NT2/D1 (cell line): ENCODE data around the gene RTN4R.

Source experiments
- DNase-seq: peaks from one replicate; pipeline ENCODE4 v3.0.0-alpha.2; 2011; ENCODE audit warnings: low read depth, low spot score
- H3K27me3 ChIP-seq: 2 replicates; pipeline ENCODE4 v1.6.0; 2011; ENCODE audit warnings: mild to moderate bottlenecking; ENCODE audit not compliant: insufficient read length, insufficient read depth
- H3K36me3 ChIP-seq: 2 replicates; pipeline ENCODE4 v1.6.1; 2011; ENCODE audit warnings: mild to moderate bottlenecking, low read length, mixed read lengths; ENCODE audit not compliant: insufficient read depth, insufficient read length
- H3K4me1 ChIP-seq: 2 replicates; pipeline ENCODE4 v1.5.1; 2011; ENCODE audit not compliant: insufficient read depth, insufficient read length
- H3K4me3 ChIP-seq: 2 replicates; pipeline ENCODE4 v1.5.1; 2011; ENCODE audit warnings: low read depth; ENCODE audit not compliant: insufficient read length
- H3K9ac ChIP-seq: 2 replicates; pipeline ENCODE4 v1.6.0; 2011; ENCODE audit warnings: low read depth; ENCODE audit not compliant: insufficient read length
- H3K9me3 ChIP-seq: 2 replicates; pipeline ENCODE4 v1.5.1; 2011; ENCODE audit warnings: mild to moderate bottlenecking, low read length; ENCODE audit not compliant: insufficient read depth
- SUZ12 ChIP-seq: IDR thresholded peaks from 2 replicates; pipeline ENCODE4 v1.6.1; 2011; ENCODE audit not compliant: insufficient read length, insufficient read depth; ENCODE audit errors: extremely low read depth
- YY1 ChIP-seq: IDR thresholded peaks from 2 replicates; pipeline ENCODE4 v1.6.1; 2011; ENCODE audit not compliant: insufficient read length, insufficient read depth
- ZNF274 ChIP-seq: IDR thresholded peaks from 2 replicates; pipeline ENCODE4 v1.6.1; 2011; ENCODE audit warnings: mild to moderate bottlenecking, low read depth, low read length

The RTN4R gene

DNA sequence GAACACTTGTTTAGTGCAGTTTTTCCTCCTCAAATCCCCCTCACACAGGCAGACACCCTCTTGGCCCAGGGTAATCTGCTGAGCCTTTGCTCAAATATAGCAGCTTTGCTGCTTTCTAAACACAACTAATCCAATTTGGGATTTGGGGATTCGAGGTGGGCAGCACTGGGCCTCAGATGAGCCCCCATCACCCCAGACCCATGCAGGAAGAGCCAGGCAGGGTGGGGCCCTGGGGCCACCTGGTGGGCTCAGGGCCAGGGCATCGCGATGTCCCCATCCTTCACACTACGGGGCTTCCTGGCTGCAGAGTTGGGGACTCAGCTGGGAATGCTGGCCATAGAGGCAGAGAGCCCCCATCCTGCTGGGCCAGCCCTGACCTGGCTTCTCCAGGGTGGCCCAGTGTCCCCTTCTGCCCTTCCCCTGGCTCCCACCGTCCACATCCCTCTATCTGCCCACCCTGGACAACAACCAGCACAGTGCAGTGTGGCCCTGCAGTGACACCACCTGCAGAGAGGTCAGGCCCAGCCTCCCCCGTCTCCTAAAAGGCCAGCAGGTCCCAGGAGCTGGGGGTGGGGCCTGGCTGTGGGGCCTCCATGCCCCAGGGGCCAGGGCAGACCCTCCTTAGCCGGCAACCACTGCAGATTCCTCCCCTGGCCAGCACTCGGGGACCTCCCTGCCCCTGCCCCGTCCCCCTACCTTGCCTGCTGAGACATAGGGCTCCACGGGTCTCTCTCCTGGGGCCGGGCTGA is 60.7 kb downstream of the RTN4R start:
- DNase-seq: no peak
- Histone ChIP-seq H3K4me1 (peaks cover 35% of the 10 kb centered on the region), H3K9ac (peak overlapping the region; percentile 61), H3K27me3 (peaks cover 11% of the 10 kb centered on the region), H3K4me3 (no peak overlapping the region), H3K36me3 (no peaks in the 10 kb centered on the region), H3K9me3 (no peaks in the 10 kb centered on the region)
- TF ChIP-seq SUZ12: no peak
- no peak for TF ChIP-seq YY1
- TF ChIP-seq ZNF274: no peak

DNA sequence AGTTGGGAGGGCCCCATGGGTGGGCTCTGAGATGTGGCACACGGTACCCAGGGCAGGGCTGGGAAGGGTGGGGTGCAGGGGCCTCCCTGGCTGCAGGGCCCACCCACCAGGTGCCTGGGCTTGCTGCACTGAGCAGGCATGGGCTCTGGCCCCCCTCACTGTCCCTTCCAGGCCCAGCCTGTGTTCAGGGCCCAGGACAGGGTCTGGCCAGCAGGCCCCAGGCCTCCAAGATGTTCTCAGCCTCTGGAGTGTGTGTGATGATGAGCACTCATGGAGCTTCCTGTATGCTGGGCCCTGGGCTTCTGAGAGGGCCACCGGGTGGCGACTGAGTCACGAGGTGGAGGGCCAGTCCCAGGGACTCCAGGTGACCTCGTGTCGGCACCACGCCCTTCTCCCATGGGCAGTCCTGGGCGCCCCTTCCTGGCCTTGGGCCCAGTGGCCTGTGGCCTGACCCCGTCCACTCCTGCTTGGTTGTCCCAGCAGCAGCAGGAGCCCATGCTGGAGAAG is 61.4 kb downstream of the RTN4R start:
- H3K4me3 ChIP-seq: peak overlapping the region; percentile 24
- H3K27me3 ChIP-seq: peaks cover 18% of the 10 kb centered on the region
- TF ChIP-seq SUZ12: no peak
- no peak for TF ChIP-seq YY1
- H3K36me3 ChIP-seq: no peaks in the 10 kb centered on the region
- H3K4me1 ChIP-seq: peaks cover 31% of the 10 kb centered on the region
- no peak for DNase-seq
- H3K9ac ChIP-seq: peak overlapping the region; percentile 61
- no peaks in the 10 kb centered on the region for H3K9me3 ChIP-seq

DNA sequence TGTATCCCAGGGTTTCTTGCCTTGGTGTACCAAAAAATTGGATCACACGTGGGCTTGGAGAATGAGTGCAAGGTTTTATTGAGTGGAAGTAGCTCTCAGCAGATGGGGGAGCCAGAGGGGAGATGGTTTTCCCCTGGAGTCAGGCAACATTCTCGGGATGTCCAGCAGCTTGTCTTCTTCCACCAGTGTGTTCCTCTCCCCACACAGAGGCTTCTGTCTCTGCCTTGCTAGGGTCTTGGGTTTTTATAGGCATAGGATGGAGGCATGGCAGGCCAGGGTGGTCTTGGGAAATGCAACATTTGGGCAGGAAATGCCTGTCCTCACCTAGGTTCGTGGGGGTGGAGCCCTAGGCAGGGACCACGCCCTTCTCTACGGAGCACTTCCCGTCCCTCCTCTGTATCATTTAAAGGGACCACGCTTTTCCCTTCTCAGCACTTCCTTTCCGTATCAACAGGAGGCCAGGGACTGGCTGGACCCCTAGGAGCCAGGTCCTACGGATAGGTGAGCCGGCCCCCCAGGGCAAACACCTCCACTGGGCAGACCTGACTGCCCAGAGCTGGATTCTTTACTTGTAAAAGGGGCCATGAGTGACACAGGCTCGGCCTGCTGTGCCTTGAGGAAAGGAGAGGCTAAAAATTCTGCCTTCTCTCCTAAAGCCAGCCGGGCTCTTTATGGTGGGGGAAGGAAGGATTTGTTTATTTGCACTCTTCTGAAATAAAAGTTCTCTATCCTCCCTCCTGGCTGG is 62.0 kb downstream of the RTN4R start:
- TF ChIP-seq ZNF274 (no peak), YY1 (no peak)
- DNase-seq: peak; percentile 9
- Histone ChIP-seq H3K36me3 (no peaks in the 10 kb centered on the region), H3K9me3 (no peaks in the 10 kb centered on the region), H3K4me1 (peaks cover 29% of the 10 kb centered on the region), H3K9ac (peak overlapping the region; percentile 61), H3K4me3 (peak overlapping the region; percentile 24), H3K27me3 (peaks cover 20% of the 10 kb centered on the region)

DNA sequence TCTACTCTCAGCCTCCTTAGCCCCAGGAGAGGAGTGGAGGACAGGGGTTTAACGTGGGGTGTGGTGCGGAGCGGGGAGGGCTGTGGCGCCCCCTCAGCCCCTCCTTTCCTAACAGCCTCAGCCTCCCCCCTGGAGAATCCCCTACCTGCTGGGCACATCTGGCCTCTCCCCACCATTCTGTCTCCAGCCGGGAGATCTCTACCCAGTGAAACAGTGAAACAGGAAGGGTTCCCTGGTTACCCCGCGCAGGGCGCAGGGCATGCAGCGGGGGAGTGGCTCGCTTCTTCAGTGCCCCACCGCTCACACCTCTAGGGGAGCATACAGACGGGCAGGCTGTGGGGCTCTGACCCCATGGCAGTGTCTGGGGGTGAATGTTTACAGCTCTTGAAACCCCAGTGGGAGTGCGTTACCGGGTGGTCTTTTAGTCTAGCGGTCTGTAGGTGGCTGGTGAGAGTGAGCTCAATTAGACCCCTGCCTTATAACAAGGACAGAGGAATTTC is 62.6 kb downstream of the RTN4R start:
- peaks cover 21% of the 10 kb centered on the region for H3K27me3 ChIP-seq

DNA sequence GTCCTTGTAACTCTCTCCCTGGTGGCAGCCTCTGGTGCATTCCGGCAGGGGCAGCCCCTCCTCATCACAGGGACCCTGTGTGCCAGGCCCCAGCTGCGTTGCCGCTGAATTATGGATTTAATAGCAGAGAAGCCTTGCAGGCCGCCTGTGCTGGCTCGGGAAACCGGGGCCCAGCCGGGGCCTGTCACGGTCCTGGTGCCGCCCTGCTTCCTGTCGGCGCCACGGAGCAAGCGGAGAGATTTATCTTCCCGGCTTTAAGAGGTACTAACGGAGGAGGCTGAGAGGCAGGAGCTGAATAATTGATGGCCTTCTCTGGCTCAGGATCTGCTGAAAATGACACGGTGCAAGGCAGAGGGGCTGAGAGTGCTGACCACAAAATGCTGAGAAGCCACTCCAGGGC is 63.3 kb downstream of the RTN4R start:
- DNase-seq: no peak
- Histone ChIP-seq H3K9me3 (no peaks in the 10 kb centered on the region), H3K4me3 (no peak overlapping the region), H3K4me1 (peaks cover 24% of the 10 kb centered on the region), H3K27me3 (peaks cover 28% of the 10 kb centered on the region), H3K36me3 (no peaks in the 10 kb centered on the region), H3K9ac (no peak overlapping the region)
- TF ChIP-seq SUZ12 (no peak), ZNF274 (no peak), YY1 (no peak)

More for the DNA sequence above, 62.6 kb downstream of the RTN4R start:
- DNase-seq: no peak
- Histone ChIP-seq H3K4me1 (peaks cover 24% of the 10 kb centered on the region), H3K9me3 (no peaks in the 10 kb centered on the region), H3K4me3 (no peak overlapping the region), H3K36me3 (no peaks in the 10 kb centered on the region), H3K9ac (no peak overlapping the region)
- no peak for TF ChIP-seq ZNF274
- TF ChIP-seq YY1: no peak
- no peak for TF ChIP-seq SUZ12

DNA sequence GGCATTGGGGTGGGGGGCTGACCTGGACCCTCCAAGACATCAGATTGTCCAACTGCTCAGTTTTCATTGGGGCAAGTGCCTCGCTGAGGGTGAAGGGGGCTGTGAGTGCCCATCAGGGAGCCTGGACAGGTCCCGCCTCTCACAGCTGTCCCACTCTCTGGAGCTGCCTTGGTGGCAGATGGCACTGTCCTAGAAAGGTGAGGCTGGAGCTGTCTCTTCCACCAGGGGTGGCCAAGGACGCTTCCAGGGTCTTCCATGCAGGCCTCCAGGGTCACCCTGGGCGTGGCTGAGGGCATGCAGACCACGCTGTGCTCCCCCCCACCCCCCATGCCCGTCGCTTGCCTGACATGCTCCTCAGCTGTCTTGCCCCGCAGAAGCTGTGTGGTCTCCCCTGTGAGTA is 63.8 kb downstream of the RTN4R start:
- H3K9ac ChIP-seq: no peak overlapping the region
- no peak for TF ChIP-seq ZNF274
- no peak for TF ChIP-seq SUZ12
- no peak for TF ChIP-seq YY1
- H3K4me1 ChIP-seq: peaks cover 24% of the 10 kb centered on the region
- H3K27me3 ChIP-seq: peaks cover 33% of the 10 kb centered on the region
- H3K36me3 ChIP-seq: no peaks in the 10 kb centered on the region
- no peak overlapping the region for H3K4me3 ChIP-seq
- no peaks in the 10 kb centered on the region for H3K9me3 ChIP-seq
- no peak for DNase-seq

DNA sequence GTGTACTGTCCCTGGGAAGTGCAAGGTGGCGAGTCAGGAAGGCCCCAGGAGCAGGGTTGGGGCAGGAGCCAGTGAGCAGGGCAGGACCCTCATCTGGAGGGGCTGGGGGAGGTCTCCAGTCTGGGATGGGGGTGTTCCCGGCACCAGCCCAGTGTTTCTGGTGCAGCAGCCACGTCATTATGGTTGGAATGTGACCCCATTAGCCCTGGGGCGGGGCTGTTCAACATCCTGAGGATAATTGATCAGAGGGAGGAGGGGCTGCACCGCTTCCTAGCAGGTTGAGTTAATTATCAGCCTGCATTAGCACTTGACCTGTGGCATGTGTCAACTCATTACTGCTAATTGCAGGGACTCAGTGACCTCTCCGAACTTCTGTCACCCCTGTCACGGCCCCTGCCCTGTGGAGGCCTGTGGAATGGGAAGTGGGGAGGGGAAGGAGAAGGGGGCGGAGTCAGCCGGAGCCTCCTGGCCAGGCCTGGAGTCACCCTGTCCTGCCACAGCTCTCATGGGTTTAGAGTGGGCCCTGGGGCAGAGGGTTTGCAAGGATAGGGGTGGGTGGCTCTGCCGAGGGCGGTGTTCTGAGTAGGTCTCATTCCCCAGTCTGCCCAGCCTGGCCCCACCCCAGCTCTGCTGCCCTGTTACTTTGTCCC is 64.4 kb downstream of the RTN4R start:
- TF ChIP-seq SUZ12 (no peak), ZNF274 (no peak), YY1 (no peak)
- Histone ChIP-seq H3K27me3 (peaks cover 40% of the 10 kb centered on the region), H3K36me3 (no peaks in the 10 kb centered on the region), H3K9me3 (no peaks in the 10 kb centered on the region), H3K9ac (peak overlapping the region; percentile 67), H3K4me1 (peaks cover 24% of the 10 kb centered on the region), H3K4me3 (no peak overlapping the region)
- DNase-seq: peak; percentile 64
